Testis (tissue), 2 donors: ENCODE results near the gene CFAP157.

Experiments used
- POLR2A ChIP-seq: fragments of 450-650 bp; IDR thresholded peaks from one replicate; pipeline ENCODE4 v1.6.1; 2017; ENCODE audit warnings: antibody characterized with exemption, mild to moderate bottlenecking, moderate library complexity
- TF ChIP-seq, protein P1 (sequence below), 3 experiments: fragments of 450-650 bp in 2 of 3; fragments of 200-600 bp in 1 of 3; sonication (generic) in 1 of 3; IDR thresholded peaks; one replicate each; pipeline ENCODE4 v1.5.1; 2016 to 2019; ENCODE audit warnings: antibody characterized with exemption in 3 of 3, mild to moderate bottlenecking in 2 of 3, moderate library complexity in 1 of 3

DNA sequence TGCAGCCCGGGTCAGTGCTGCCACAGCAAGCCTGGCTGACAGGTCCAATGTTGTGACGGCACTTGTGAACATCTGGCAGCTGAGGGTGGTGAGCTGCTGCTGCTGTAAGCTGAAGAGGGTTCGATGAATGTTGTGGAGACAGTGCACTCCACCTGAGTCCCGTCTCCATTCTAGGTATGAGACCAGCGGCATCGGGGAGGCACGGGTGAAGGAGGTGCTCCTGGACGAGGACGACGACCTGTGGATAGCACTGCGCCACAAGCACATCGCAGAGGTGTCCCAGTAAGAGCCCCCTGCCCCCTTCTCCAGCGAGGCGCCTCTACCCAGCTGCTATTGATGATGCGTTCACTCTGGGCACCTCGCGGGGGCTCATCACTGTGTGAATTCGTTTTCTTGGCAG is 38.9 kb upstream of the CFAP157 start:
- TF ChIP-seq, protein P1, sequence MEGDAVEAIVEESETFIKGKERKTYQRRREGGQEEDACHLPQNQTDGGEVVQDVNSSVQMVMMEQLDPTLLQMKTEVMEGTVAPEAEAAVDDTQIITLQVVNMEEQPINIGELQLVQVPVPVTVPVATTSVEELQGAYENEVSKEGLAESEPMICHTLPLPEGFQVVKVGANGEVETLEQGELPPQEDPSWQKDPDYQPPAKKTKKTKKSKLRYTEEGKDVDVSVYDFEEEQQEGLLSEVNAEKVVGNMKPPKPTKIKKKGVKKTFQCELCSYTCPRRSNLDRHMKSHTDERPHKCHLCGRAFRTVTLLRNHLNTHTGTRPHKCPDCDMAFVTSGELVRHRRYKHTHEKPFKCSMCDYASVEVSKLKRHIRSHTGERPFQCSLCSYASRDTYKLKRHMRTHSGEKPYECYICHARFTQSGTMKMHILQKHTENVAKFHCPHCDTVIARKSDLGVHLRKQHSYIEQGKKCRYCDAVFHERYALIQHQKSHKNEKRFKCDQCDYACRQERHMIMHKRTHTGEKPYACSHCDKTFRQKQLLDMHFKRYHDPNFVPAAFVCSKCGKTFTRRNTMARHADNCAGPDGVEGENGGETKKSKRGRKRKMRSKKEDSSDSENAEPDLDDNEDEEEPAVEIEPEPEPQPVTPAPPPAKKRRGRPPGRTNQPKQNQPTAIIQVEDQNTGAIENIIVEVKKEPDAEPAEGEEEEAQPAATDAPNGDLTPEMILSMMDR (IDR thresholded peaks at IDR 0.05) = no peak
- no peak for TF ChIP-seq POLR2A
